ENCODE measurements around the gene SPRED1.

- no peak for TF ChIP-seq REST (tag by site-specific recombination; IDR thresholded peaks at IDR 0.05)
- no peak for TF ChIP-seq CTCF (tag by site-specific recombination; IDR thresholded peaks at IDR 0.05)
- no peak for TF ChIP-seq REPIN1 (tag by site-specific recombination; IDR thresholded peaks at IDR 0.05; ENCODE audit: low read depth)
- TF ChIP-seq ZNF433 (tag by site-specific recombination; IDR thresholded peaks at IDR 0.05; ENCODE audit: low read depth) = no peak
- TF ChIP-seq ATF2 (tag by site-specific recombination; IDR thresholded peaks at IDR 0.05; ENCODE audit: low read depth) = no peak
- no peak for TF ChIP-seq ZNF560 (tag by site-specific recombination; IDR thresholded peaks at IDR 0.05; ENCODE audit: borderline replicate concordance)
- no peak for TF ChIP-seq TCF7L2 (IDR thresholded peaks at IDR 0.05; ENCODE audit: borderline replicate concordance, low read depth, low read length)
- no peak for TF ChIP-seq SP2 (tag by site-specific recombination; IDR thresholded peaks at IDR 0.05)
- TF ChIP-seq SALL2 (tag by site-specific recombination; IDR thresholded peaks at IDR 0.05; ENCODE audit: borderline replicate concordance) = no peak
- no peak for TF ChIP-seq KLF17 (tag by site-specific recombination; IDR thresholded peaks at IDR 0.05)
- TF ChIP-seq ZNF670 (tag by site-specific recombination; IDR thresholded peaks at IDR 0.05; ENCODE audit: low read depth) = no peak
- no peak for TF ChIP-seq ZNF37A (tag by site-specific recombination; IDR thresholded peaks at IDR 0.05)
Observed at GRCh38 chr15:38325648-38325990, 73.0 kb downstream of the SPRED1 start.
